GM12891 (cell line): ENCODE results near the gene TMEM150B.

Experiments
- POLR2A ChIP-seq: IDR thresholded peaks from 2 replicates; pipeline ENCODE4 v1.6.1; 2011; ENCODE audit warnings: low read depth, low read length, control low read depth
- POU2F2 ChIP-seq: IDR thresholded peaks from 2 replicates; pipeline ENCODE4 v1.6.1; 2011; ENCODE audit warnings: low read depth, mild to moderate bottlenecking, control low read depth, low read length, moderate library complexity
- SPI1 ChIP-seq: IDR thresholded peaks from 2 replicates; pipeline ENCODE4 v1.6.1; 2011; ENCODE audit warnings: low read depth, low read length, control low read depth
- TAF1 ChIP-seq: IDR thresholded peaks from 2 replicates; pipeline ENCODE4 v1.6.1; 2011; ENCODE audit warnings: low read depth, low read length, control low read depth

- TF ChIP-seq POLR2A (peak; percentile 65; the same call in 1 of the 2 replicates), SPI1 (no peak), TAF1 (0 out of 2 replicates have a peak, but pooled peaks have one; percentile 44), POU2F2 (peak; percentile 43; the same call in 1 of the 2 replicates)
These were observed 14.2 kb upstream of the TMEM150B start, which contains the start of gene KMT5C for GRCh38 chr19:55339105-55339888.
